Anterior cingulate cortex (tissue), 58 donors: Measurements from ENCODE around the gene ZNF263.

Experiments used
- DNase-seq, 58 donors: peaks; one replicate each; lab custom pipeline; 2025; lab: John Stamatoyannopoulos, UW

Gene ZNF263

GRCh38 chr16:3317315-3317999, 34.2 kb downstream of the ZNF263 start:
- DNase-seq, result no peak

GRCh38 chr16:3321816-3322215, 38.5 kb downstream of the ZNF263 start:
- DNase-seq, result no peak

GRCh38 chr16:3327514-3327913, 44.2 kb downstream of the ZNF263 start:
- DNase-seq, result no peak

- DNase-seq, result no peak
These were observed 44.8 kb downstream of the ZNF263 start for GRCh38 chr16:3328104-3328503.

GRCh38 chr16:3328643-3329042, 45.4 kb downstream of the ZNF263 start:
- DNase-seq, result no peak
